T-helper 17 cell (primary cell): Measurements from ENCODE around the gene RAB3IL1. TPM values are rescaled to one million over a fixed set of nuclear protein-coding genes. Genes with fewer than 3 reads are reported as not detected.

Source experiments
- ATAC-seq: fragments of 150-1000 bp; cut with Tn5 transposase; 2 replicates; pipeline ENCODE4 v1.10.0; 2021; ENCODE audit warnings: mild to moderate bottlenecking, moderate library complexity
- DNase-seq, 3 donors: peaks; one replicate each; pipeline versions ENCODE4 v3.0.0 to v3.0.0-alpha.2; 2020 to 2021
- H3K9me3 ChIP-seq: one replicate; pipeline ENCODE4 v1.7.0; 2013; ENCODE audit warnings: low read length, mild to moderate bottlenecking; ENCODE audit not compliant: control insufficient read depth, poor library complexity, severe bottlenecking
- H3K27ac Mint-ChIP-seq: one replicate; pipeline ENCODE4 v1.8.0; 2022; ENCODE audit warnings: mild to moderate bottlenecking, moderate library complexity, mixed read lengths
- H3K27me3 Mint-ChIP-seq: one replicate; pipeline ENCODE4 v1.8.0; 2022; ENCODE audit warnings: mixed read lengths
- H3K36me3 Mint-ChIP-seq: one replicate; pipeline ENCODE4 v1.8.0; 2022; ENCODE audit warnings: low read depth, mixed read lengths
- H3K4me1 Mint-ChIP-seq: one replicate; pipeline ENCODE4 v1.8.0; 2022; ENCODE audit warnings: mild to moderate bottlenecking, mixed read lengths
- H3K4me3 Mint-ChIP-seq: one replicate; pipeline ENCODE4 v1.8.0; 2022; ENCODE audit warnings: mild to moderate bottlenecking, moderate library complexity, mixed read lengths
- total RNA-seq, 4 donors: library from RNA in 2 of 4; stranded (reverse) in 2 of 4; gene quantifications; one replicate each; pipeline ENCODE4 v1.2.3 and lab custom pipeline; 2022 to 2026

The RAB3IL1 gene
- total RNA-seq, 2 donors from 2014 or later = not detected

GRCh38 chr11:61947486-61948210, 30.3 kb upstream of the RAB3IL1 start:
- peaks cover 19% of the 10 kb centered on the region for H3K27me3 Mint-ChIP-seq
- no peaks in the 10 kb centered on the region for H3K36me3 Mint-ChIP-seq
- no peak overlapping the region for H3K4me3 Mint-ChIP-seq
- H3K4me1 Mint-ChIP-seq = peaks cover 11% of the 10 kb centered on the region
- peak in 2 of 3 donors; percentile 30 to 62 for DNase-seq
- ATAC-seq = peak; percentile 89
- no peaks in the 10 kb centered on the region for H3K9me3 ChIP-seq
- H3K27ac Mint-ChIP-seq = peak overlapping the region; percentile 29

DNA sequence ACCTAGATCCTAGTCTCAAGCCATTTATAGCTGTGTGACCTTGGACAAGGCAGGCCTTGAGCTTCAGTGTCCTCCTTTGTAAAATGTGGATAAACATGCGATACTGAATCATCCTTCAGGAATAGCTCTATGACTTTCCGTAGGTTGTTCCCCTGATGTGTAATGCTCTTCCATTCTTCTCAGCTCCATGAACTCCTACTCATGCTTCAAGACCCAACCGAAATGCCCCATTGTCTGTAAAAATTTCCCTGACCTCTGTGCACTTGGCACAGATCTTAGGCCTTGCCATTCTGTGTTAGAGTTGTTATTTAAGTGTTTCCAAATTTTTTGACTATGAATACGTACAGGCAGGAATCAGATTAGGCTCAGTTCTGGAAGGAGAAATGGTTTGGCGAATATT, 29.5 kb upstream of the RAB3IL1 start:
- DNase-seq = no peak
- H3K27me3 Mint-ChIP-seq = peaks cover 19% of the 10 kb centered on the region
- peak overlapping the region; percentile 29 for H3K27ac Mint-ChIP-seq
- H3K36me3 Mint-ChIP-seq = no peaks in the 10 kb centered on the region
- no peak for ATAC-seq
- H3K4me3 Mint-ChIP-seq = no peak overlapping the region
- peaks cover 11% of the 10 kb centered on the region for H3K4me1 Mint-ChIP-seq
- no peaks in the 10 kb centered on the region for H3K9me3 ChIP-seq

- DNase-seq (no peak), ATAC-seq (no peak)
- no peaks in the 10 kb centered on the region for H3K36me3 Mint-ChIP-seq
- H3K27me3 Mint-ChIP-seq = peaks cover 19% of the 10 kb centered on the region
- no peaks in the 10 kb centered on the region for H3K9me3 ChIP-seq
- H3K27ac Mint-ChIP-seq = no peak overlapping the region
- H3K4me3 Mint-ChIP-seq = no peak overlapping the region
- peaks cover 8% of the 10 kb centered on the region for H3K4me1 Mint-ChIP-seq
Observed at GRCh38 chr11:61945191-61945590, 27.8 kb upstream of the RAB3IL1 start.

- Mint-ChIP-seq H3K27me3 (peaks cover 5% of the 10 kb centered on the region), H3K27ac (no peak overlapping the region), H3K4me1 (peaks cover 6% of the 10 kb centered on the region), H3K36me3 (no peaks in the 10 kb centered on the region), H3K4me3 (no peak overlapping the region)
- no peak for ATAC-seq
- H3K9me3 ChIP-seq = no peaks in the 10 kb centered on the region
- no peak for DNase-seq
Observed at GRCh38 chr11:61940466-61940865, 23.1 kb upstream of the RAB3IL1 start.

DNA sequence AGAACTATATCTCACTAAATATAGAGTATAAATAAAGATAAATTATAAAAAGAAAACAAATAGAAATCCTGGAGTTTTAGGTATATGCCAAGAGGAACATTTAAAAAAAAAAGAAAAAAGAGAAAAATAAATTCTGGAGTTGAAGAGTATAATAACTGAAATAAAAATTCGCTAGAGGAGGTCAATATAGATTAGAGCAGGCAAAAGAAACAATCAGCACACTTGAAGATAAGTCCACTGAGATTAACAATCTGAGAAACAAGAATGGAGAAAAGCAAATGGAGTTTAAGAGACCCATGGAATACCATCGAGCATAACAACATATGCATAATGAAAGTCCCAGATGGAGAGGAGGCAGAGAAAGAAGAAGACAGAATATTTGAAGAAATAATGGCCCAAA, 18.5 kb upstream of the RAB3IL1 start:
- Mint-ChIP-seq H3K27me3 (peaks cover 28% of the 10 kb centered on the region), H3K4me1 (peaks cover 2% of the 10 kb centered on the region), H3K4me3 (no peak overlapping the region), H3K27ac (no peak overlapping the region), H3K36me3 (peaks cover 5% of the 10 kb centered on the region)
- no peaks in the 10 kb centered on the region for H3K9me3 ChIP-seq
- ATAC-seq (no peak), DNase-seq (no peak)

- Mint-ChIP-seq H3K36me3 (peaks cover 7% of the 10 kb centered on the region), H3K27ac (no peak overlapping the region), H3K27me3 (peaks cover 34% of the 10 kb centered on the region), H3K4me1 (peaks cover 2% of the 10 kb centered on the region), H3K4me3 (no peak overlapping the region)
- DNase-seq = no peak
- no peak for ATAC-seq
- H3K9me3 ChIP-seq = no peaks in the 10 kb centered on the region
Observed at GRCh38 chr11:61930933-61931332, 13.6 kb upstream of the RAB3IL1 start.

GRCh38 chr11:61928606-61929005, 11.2 kb upstream of the RAB3IL1 start:
- no peaks in the 10 kb centered on the region for H3K9me3 ChIP-seq
- H3K4me3 Mint-ChIP-seq = no peak overlapping the region
- no peak overlapping the region for H3K27ac Mint-ChIP-seq
- DNase-seq = no peak
- no peak for ATAC-seq
- peaks cover 2% of the 10 kb centered on the region for H3K4me1 Mint-ChIP-seq
- peaks cover 7% of the 10 kb centered on the region for H3K36me3 Mint-ChIP-seq
- H3K27me3 Mint-ChIP-seq = peaks cover 33% of the 10 kb centered on the region

DNA sequence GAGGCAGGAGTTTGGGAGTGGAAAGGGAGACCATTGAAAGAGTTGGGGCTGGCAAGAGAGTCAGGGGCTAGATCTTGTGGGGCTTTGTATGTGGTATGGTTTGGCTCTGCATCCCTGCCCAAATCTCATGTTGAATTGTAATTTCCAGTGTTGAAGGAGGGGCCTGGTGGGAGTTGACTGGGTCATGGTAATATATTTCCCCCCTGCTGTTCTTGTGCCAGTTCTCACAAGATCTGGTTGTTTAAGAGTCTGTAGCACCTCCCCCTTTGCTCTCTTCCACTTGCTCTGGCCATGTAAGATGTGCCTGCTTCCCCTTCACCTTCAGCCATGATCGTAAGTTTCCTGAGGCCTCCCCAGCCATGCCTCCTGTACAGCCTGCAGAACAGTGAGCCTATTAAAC, 10.1 kb upstream of the RAB3IL1 start:
- no peaks in the 10 kb centered on the region for H3K9me3 ChIP-seq
- ATAC-seq (no peak), DNase-seq (no peak)
- H3K4me3 Mint-ChIP-seq = no peak overlapping the region
- H3K27ac Mint-ChIP-seq = no peak overlapping the region
- peaks cover 2% of the 10 kb centered on the region for H3K4me1 Mint-ChIP-seq
- peaks cover 27% of the 10 kb centered on the region for H3K27me3 Mint-ChIP-seq
- peaks cover 7% of the 10 kb centered on the region for H3K36me3 Mint-ChIP-seq

DNA sequence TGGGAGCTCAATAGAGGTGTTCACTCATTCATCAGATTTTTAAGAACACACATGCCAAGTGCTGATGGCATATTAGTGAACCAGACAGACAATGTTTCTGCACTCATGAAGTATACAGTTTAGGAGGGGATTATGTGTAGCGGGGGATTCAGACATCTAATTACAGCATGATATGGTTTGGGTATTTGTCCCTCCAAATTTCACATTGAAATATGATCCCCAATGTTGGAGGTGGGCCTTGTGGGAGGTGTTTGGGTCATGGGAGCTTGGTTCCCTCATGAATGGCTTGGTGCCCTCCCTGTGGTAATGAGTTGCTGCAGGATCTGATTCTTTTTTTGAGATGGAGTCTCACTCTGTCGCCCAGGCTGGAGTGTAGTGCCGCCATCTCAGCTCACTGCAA, 8.9 kb upstream of the RAB3IL1 start:
- DNase-seq = no peak
- no peaks in the 10 kb centered on the region for H3K9me3 ChIP-seq
- no peak for ATAC-seq
- Mint-ChIP-seq H3K36me3 (peaks cover 3% of the 10 kb centered on the region), H3K27me3 (peaks cover 29% of the 10 kb centered on the region), H3K4me1 (peaks cover 2% of the 10 kb centered on the region), H3K4me3 (no peak overlapping the region), H3K27ac (no peak overlapping the region)

DNA sequence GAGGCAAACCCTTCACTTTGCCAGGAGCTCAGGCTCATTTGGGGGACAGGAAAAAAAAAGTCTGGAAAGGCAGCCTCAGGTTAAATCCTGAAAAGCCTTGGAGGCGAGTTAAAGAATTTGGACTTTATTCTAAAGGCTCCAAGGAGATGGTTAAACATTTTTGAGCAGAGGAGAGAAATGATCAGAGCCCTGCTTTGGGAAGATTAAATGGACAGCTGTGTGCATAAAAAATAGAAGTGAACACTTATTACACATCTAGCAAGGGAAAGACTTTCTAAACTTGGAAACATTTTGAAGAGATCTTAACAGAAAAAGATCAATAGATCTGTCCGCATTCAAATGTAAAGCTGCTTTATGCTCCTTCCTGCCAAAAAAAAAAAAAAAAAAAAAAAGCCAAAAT, 8.4 kb upstream of the RAB3IL1 start:
- Mint-ChIP-seq H3K27ac (no peak overlapping the region), H3K4me3 (no peak overlapping the region), H3K36me3 (peaks cover 4% of the 10 kb centered on the region), H3K27me3 (peaks cover 27% of the 10 kb centered on the region), H3K4me1 (peaks cover 2% of the 10 kb centered on the region)
- no peaks in the 10 kb centered on the region for H3K9me3 ChIP-seq
- no peak for DNase-seq
- ATAC-seq = no peak

DNA sequence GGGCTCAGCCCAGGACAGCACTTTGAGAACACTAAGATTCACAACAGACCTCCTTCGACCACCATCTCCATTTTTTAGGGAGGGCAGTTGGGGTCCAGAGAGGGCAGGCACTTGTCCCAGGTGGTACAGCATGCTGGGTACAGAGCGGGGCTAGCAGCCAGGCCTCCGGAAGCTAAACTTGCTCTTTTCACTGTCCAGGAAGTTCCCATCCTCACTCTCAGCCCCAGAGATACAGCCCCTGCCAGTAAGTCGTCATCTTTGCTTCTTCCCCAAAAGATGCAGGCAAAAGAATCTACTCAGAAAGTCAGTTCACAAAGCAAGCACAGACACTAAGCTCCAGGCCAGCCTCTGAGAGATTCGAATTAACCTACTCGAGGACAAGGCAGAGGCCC, 6.7 kb upstream of the RAB3IL1 start:
- peaks cover 4% of the 10 kb centered on the region for H3K36me3 Mint-ChIP-seq
- no peak overlapping the region for H3K4me3 Mint-ChIP-seq
- no peak for DNase-seq
- ATAC-seq = no peak
- H3K27me3 Mint-ChIP-seq = peaks cover 42% of the 10 kb centered on the region
- H3K9me3 ChIP-seq = no peaks in the 10 kb centered on the region
- H3K27ac Mint-ChIP-seq = no peak overlapping the region
- peaks cover 2% of the 10 kb centered on the region for H3K4me1 Mint-ChIP-seq

DNA sequence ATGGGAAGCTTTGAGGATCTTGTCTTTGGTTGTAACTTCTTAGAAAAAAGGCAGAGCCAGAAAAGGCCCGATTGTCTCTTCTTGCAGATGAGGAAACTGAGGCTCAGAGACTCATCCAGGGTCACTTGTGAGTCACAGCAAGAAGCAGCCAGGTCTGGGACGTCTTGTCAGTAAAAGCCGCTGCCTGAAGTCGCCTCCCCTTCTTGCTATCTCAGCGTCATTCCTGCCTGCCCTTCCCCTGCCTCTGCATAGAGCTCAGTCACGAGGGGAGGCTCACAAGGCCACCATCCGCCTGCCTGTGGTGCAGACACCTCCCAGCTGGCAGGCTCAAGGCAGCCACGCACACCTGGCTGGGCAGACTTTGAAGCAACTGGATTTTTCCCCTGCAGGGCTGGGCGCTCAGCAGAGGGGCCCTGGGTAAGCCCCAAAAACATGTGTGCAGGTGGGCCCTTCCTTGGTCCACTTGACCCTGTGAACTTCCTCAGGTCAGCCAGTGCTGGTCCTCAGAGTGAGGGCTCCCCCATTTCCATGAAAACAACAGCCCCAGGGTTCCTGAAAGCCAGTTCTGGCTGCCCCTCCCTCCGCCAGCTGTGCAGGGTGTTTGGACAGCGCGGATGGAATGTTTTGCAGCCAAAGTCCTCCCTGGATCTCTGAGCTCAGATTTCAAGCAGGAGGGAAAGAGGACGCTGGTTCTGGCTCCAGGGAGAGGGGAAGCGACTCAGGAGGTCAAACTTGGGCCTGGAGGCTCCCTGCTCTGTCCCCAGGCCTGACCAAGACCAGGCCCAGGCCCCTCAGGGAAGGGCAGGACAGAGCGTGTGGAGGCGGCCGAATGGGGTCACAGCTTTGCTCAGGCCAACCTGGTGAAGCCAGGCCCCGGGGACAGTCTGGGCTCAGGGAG, 6.0 kb upstream of the RAB3IL1 start:
- DNase-seq (no peak), ATAC-seq (no peak)
- H3K9me3 ChIP-seq = no peaks in the 10 kb centered on the region
- Mint-ChIP-seq H3K4me1 (peaks cover 3% of the 10 kb centered on the region), H3K36me3 (peaks cover 4% of the 10 kb centered on the region), H3K27me3 (peaks cover 49% of the 10 kb centered on the region), H3K4me3 (no peak overlapping the region), H3K27ac (peak overlapping the region; percentile 65)

DNA sequence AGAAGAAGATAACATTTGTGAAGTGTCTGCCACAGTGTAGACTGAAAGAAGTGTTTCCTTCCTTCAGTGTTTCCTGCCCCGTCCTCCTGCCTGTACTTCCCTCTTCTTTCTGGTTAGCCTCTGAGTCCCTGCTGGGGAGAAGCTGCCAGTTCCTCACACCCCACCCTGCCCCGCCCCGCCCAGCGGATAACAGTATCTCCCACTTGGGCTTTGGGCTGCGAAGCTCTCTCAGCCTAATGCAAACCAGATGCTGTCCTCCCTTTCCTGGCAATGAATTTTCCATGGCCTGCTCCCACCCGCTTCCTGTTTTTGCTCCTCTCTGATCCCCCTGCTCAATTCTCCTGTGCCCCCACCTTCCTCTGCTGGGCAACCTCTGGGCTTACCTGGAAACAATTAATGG, 5.2 kb upstream of the RAB3IL1 start:
- peaks cover 9% of the 10 kb centered on the region for H3K36me3 Mint-ChIP-seq
- H3K4me1 Mint-ChIP-seq = peaks cover 12% of the 10 kb centered on the region
- H3K9me3 ChIP-seq = no peaks in the 10 kb centered on the region
- peak overlapping the region; percentile 65 for H3K27ac Mint-ChIP-seq
- DNase-seq = no peak
- no peak for ATAC-seq
- H3K27me3 Mint-ChIP-seq = peaks cover 55% of the 10 kb centered on the region
- H3K4me3 Mint-ChIP-seq = no peak overlapping the region
